ENCODE data around the gene FCHSD1.
A peak's percentile ranks its signal among the peaks of the same experiment; 100 is the strongest.

The FCHSD1 gene

GRCh38 chr5:141664733-141665461, 13.7 kb upstream of the FCHSD1 start:
- H3K4me3 ChIP-seq (replicated peaks; ENCODE audit: low read depth, low read length): no peak overlapping the region
- DNase-seq (ENCODE audit: low read depth): peak; percentile 76
- peak; percentile 96 for TF ChIP-seq CTCF (IDR thresholded peaks at IDR 0.05; ENCODE audit: low read length, missing control alignments)

- no peak for TF ChIP-seq CTCF (IDR thresholded peaks at IDR 0.05; ENCODE audit: low read length, missing control alignments)
- DNase-seq (ENCODE audit: low read depth): no peak
- no peak overlapping the region for H3K4me3 ChIP-seq (replicated peaks; ENCODE audit: low read depth, low read length)
Measured at GRCh38 chr5:141663506-141663905, 12.3 kb upstream of the FCHSD1 start.

GRCh38 chr5:141662028-141662427, 10.8 kb upstream of the FCHSD1 start:
- TF ChIP-seq CTCF (IDR thresholded peaks at IDR 0.05; ENCODE audit: low read length, missing control alignments): no peak
- H3K4me3 ChIP-seq (replicated peaks; ENCODE audit: low read depth, low read length): no peak overlapping the region
- DNase-seq (ENCODE audit: low read depth): no peak

- no peak overlapping the region for H3K4me3 ChIP-seq (replicated peaks; ENCODE audit: low read depth, low read length)
- no peak for TF ChIP-seq CTCF (IDR thresholded peaks at IDR 0.05; ENCODE audit: low read length, missing control alignments)
- DNase-seq (ENCODE audit: low read depth): peak; percentile 91
Measured at GRCh38 chr5:141657937-141658545, 6.8 kb upstream of the FCHSD1 start.

- no peak overlapping the region for H3K4me3 ChIP-seq (replicated peaks; ENCODE audit: low read depth, low read length)
- no peak for DNase-seq (ENCODE audit: low read depth)
- TF ChIP-seq CTCF (IDR thresholded peaks at IDR 0.05; ENCODE audit: low read length, missing control alignments): no peak
Measured at GRCh38 chr5:141657404-141657803, 6.2 kb upstream of the FCHSD1 start.

- no peak for DNase-seq (ENCODE audit: low read depth)
- no peak overlapping the region for H3K4me3 ChIP-seq (replicated peaks; ENCODE audit: low read depth, low read length)
- no peak for TF ChIP-seq CTCF (IDR thresholded peaks at IDR 0.05; ENCODE audit: low read length, missing control alignments)
Measured at GRCh38 chr5:141656396-141656795, 5.2 kb upstream of the FCHSD1 start.

GRCh38 chr5:141655020-141655419, 3.8 kb upstream of the FCHSD1 start:
- no peak for DNase-seq (ENCODE audit: low read depth)
- no peak overlapping the region for H3K4me3 ChIP-seq (replicated peaks; ENCODE audit: low read depth, low read length)
- no peak for TF ChIP-seq CTCF (IDR thresholded peaks at IDR 0.05; ENCODE audit: low read length, missing control alignments)

Measured in fibroblast of pulmonary artery (primary cell).